Fibroblast of mammary gland (primary cell): Measurements from ENCODE around the gene ILKAP.
A peak's percentile ranks its signal among the peaks of the same experiment; 100 is the strongest.

Experiments used
- DNase-seq: peaks from one replicate; pipeline ENCODE4 v3.0.0-alpha.2; 2010; ENCODE audit warnings: low read depth
- H3K4me3 ChIP-seq: 2 replicates; pipeline ENCODE4 v1.5.1; 2011; ENCODE audit warnings: low read depth, mild to moderate bottlenecking, low read length, moderate library complexity; ENCODE audit not compliant: control insufficient read depth
- CTCF ChIP-seq: conservative IDR thresholded peaks from 2 replicates; pipeline ENCODE4 v1.5.1; 2011; ENCODE audit warnings: low read depth, low read length, inconsistent platforms; ENCODE audit not compliant: control insufficient read depth, insufficient read depth

Gene ILKAP

GRCh38 chr2:238164906-238165287 is 38.6 kb downstream of the ILKAP start:
- DNase-seq = no peak
- no peak for TF ChIP-seq CTCF
- H3K4me3 ChIP-seq = no peak overlapping the region

- H3K4me3 ChIP-seq = no peak overlapping the region
- no peak for TF ChIP-seq CTCF
- no peak for DNase-seq
These were observed 39.9 kb downstream of the ILKAP start for GRCh38 chr2:238163481-238164198.

- DNase-seq = no peak
- H3K4me3 ChIP-seq = no peak overlapping the region
- TF ChIP-seq CTCF = no peak
These were observed 40.6 kb downstream of the ILKAP start for GRCh38 chr2:238162846-238163441.

GRCh38 chr2:238162251-238162845 is 41.1 kb downstream of the ILKAP start:
- TF ChIP-seq CTCF = no peak
- DNase-seq = no peak
- H3K4me3 ChIP-seq = no peak overlapping the region

DNA sequence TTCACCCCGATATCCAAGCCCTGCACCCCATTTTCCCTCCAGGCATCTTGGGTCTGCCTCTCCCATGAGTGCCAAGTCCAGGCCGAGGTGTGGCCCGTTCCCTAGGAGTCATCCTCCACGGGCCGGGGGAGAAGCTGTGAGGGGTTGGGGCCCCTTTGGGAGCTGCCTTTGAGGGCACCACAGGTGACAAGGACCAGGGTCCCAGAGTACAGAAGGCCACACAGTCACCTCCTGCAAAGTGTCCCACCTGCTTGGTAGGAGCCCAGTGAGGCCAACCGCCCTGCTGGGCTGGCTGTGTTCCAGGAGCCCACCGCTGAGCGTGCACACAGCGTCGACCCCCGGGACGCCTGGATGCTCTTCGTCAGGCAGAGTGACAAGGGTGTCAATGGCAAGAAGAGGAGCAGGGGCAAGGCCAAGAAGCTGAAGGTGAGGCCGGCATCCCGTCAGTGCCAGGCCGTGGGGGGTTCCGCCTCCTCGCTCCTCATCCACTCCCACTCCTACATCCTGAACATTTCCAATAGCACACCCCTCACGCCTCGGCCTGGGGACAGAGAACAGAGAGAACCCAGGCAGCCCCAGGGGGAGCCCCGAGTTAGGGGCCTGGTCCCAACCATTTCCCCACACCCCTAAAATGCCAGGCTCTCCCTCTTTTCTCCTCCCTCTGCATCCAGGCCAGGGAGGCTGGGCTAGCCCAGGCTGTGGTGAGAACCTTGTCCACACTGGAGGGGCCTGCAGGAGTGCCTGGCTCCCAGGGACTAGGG is 42.0 kb downstream of the ILKAP start:
- DNase-seq = no peak
- H3K4me3 ChIP-seq = no peak overlapping the region
- no peak for TF ChIP-seq CTCF

- H3K4me3 ChIP-seq = no peak overlapping the region
- no peak for DNase-seq
- TF ChIP-seq CTCF = peak; percentile 7
These were observed 43.0 kb downstream of the ILKAP start for GRCh38 chr2:238160206-238161129.
